Spleen (tissue), 11 donors: ENCODE data around the gene PTPRA. TPM values are rescaled to one million over a fixed set of nuclear protein-coding genes. Genes with fewer than 3 reads are reported as not detected.

Experiments
- DNase-seq: peaks from one replicate; pipeline ENCODE4 v3.0.0-alpha.2; 2020
- H3K27ac ChIP-seq, 8 donors: fragments of 200-600 bp; sonication (generic) in 7 of 8; 1 replicate in 4 of 8; 2 replicates in 4 of 8; pipeline versions ENCODE4 v1.5.0 to v1.8.0; 2016 to 2021; ENCODE audit warnings: inconsistent platforms in 4 of 8, mild to moderate bottlenecking in 4 of 8, moderate library complexity in 1 of 8
- H3K27me3 ChIP-seq, 7 donors: fragments of 200-600 bp; sonication (generic) in 6 of 7; replicated peaks in 1 of 7; 1 replicate in 4 of 7; 2 replicates in 3 of 7; pipeline versions ENCODE4 v1.5.0 to v1.8.0; 2016 to 2021; ENCODE audit warnings: inconsistent platforms in 3 of 7, mild to moderate bottlenecking in 1 of 7
- H3K36me3 ChIP-seq, 6 donors: fragments of 200-600 bp; sonication (generic) in 5 of 6; 1 replicate in 4 of 6; 2 replicates in 2 of 6; pipeline versions ENCODE4 v1.5.0 to v1.8.0; 2016 to 2021; ENCODE audit warnings: inconsistent platforms in 2 of 6
- H3K4me1 ChIP-seq, 6 donors: fragments of 200-600 bp; sonication (generic) in 5 of 6; 1 replicate in 3 of 6; 2 replicates in 3 of 6; pipeline versions ENCODE4 v1.5.0 to v1.8.0; 2016 to 2021; ENCODE audit warnings: inconsistent platforms in 3 of 6
- H3K4me3 ChIP-seq, 8 donors: fragments of 200-600 bp; sonication (generic) in 7 of 8; 1 replicate in 4 of 8; 2 replicates in 4 of 8; pipeline versions ENCODE4 v1.5.0 to v1.8.0; 2016 to 2021; ENCODE audit warnings: inconsistent platforms in 4 of 8, mild to moderate bottlenecking in 4 of 8, moderate library complexity in 2 of 8
- H3K9me3 ChIP-seq, 8 donors: fragments of 200-600 bp; sonication (generic) in 7 of 8; 1 replicate in 4 of 8; 2 replicates in 4 of 8; pipeline versions ENCODE4 v1.5.0 to v1.8.0; 2016 to 2021; ENCODE audit warnings: inconsistent platforms in 4 of 8
- POLR2A ChIP-seq, 3 donors: fragments of 450-650 bp; IDR thresholded peaks; one replicate each; pipeline ENCODE4 v1.5.1; 2017; ENCODE audit warnings: antibody characterized with exemption in 3 of 3, mild to moderate bottlenecking in 1 of 3
- POLR2AphosphoS5 ChIP-seq, 3 donors: sonication (generic); formaldehyde crosslinking; IDR thresholded peaks; one replicate each; pipeline ENCODE4 v1.5.1; 2017; ENCODE audit warnings: antibody characterized with exemption in 3 of 3
- WGBS, 5 donors: extraction: QIAGEN DNeasy Blood & Tissue Kit in 3 of 5; methylation state at CpG; one replicate each; pipeline versions ENCODE4 v1.1.5 to v1.1.7; 2013 to 2018; 5-methylcytosine and 5-hydroxymethylcytosine counted together
- intact Hi-C: fragments of 100-400 bp; cut with DNase I; formaldehyde crosslinking; loops from one replicate; pipeline ENCODE4 v1.15.0; 2023; ENCODE audit warnings: low total_unique reads
- polyA plus RNA-seq, 3 donors: library from polyadenylated mRNA; stranded (reverse); fragments of 200-250 nt; gene quantifications; one replicate each; pipeline ENCODE4 v1.2.1, GENCODE V29; 2013
- total RNA-seq, 7 donors: library from RNA; depleted of rRNA in 3 of 7; stranded (reverse); fragments of >200 nt in 3 of 7; fragmentation: NEBNext Ultra II Directional in 4 of 7; extraction: Animal tissue kit (Norgen Biotek cat#: 25700) in 4 of 7; gene quantifications; one replicate each; pipeline versions ENCODE4 v1.1.0 to v1.2.1, GENCODE V29; 2016 to 2021
- TF ChIP-seq, protein P1 (sequence below), 11 experiments: fragments of 200-600 bp in 7 of 11; fragments of 450-650 bp in 4 of 11; sonication (generic) in 4 of 11; IDR thresholded peaks in 8 of 11; conservative IDR thresholded peaks in 3 of 11; 1 replicate in 7 of 11; 2 replicates in 4 of 11; pipeline versions ENCODE4 v1.4.0 to v1.8.0; 2016 to 2021; ENCODE audit warnings: antibody characterized with exemption in 11 of 11, inconsistent platforms in 4 of 11, mild to moderate bottlenecking in 1 of 11
- donor health status: healthy with polysubstance abuse.
- donor health status: DM: no; HTN: no; CAD: no; lungs with moderate emphysema.
- donor health status: DM: no; HTN: no; CAD: no.
- donor health status: Bipolar disorder and iron deficiency.
- donor health status: healthy.
- donor health status: DM: no; HTN: no; CAD: no.
- donor health status: DM: yes; HTN: yes; CAD: no.

Gene PTPRA
- total and polyA plus RNA-seq, 10 donors: 15.3 to 65.5 (median 52.4) TPM

DNA sequence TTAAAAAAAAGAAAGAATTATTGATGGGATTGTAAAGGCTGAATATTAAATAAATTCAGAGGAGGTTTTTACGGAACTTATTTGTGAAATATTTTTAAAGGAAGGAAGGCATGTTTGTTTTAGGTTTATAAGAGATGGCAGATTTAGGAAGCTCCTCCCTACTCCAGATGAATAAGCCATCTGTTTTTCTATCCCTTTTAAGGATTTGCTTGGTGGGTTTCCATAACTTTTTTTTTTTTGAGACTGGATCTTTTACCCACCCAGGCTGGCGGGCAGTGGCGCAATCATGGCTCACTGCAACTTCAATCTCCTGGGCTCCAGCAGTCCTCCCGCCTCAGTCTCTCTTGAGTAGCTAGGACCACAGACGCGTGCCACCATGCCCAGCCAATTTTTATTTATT is 30.4 kb downstream of the PTPRA start:
- no peak for DNase-seq
- no peak overlapping the region for H3K4me3 ChIP-seq
- H3K36me3 ChIP-seq: no peaks in the 10 kb centered on the region
- H3K9me3 ChIP-seq: no peaks in the 10 kb centered on the region
- intact Hi-C loops: no loop called here
- 87 to 99% (median 97%) methylated on average over 6 of the region's 6 CpGs for WGBS, 5 donors
- H3K27ac ChIP-seq: no peak overlapping the region
- TF ChIP-seq, protein P1, sequence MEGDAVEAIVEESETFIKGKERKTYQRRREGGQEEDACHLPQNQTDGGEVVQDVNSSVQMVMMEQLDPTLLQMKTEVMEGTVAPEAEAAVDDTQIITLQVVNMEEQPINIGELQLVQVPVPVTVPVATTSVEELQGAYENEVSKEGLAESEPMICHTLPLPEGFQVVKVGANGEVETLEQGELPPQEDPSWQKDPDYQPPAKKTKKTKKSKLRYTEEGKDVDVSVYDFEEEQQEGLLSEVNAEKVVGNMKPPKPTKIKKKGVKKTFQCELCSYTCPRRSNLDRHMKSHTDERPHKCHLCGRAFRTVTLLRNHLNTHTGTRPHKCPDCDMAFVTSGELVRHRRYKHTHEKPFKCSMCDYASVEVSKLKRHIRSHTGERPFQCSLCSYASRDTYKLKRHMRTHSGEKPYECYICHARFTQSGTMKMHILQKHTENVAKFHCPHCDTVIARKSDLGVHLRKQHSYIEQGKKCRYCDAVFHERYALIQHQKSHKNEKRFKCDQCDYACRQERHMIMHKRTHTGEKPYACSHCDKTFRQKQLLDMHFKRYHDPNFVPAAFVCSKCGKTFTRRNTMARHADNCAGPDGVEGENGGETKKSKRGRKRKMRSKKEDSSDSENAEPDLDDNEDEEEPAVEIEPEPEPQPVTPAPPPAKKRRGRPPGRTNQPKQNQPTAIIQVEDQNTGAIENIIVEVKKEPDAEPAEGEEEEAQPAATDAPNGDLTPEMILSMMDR (IDR thresholded peaks at IDR 0.05 in 8 of 11, conservative IDR thresholded peaks at IDR 0.05 in 3 of 11): no peak
- TF ChIP-seq POLR2A (IDR thresholded peaks at IDR 0.05) (no peak), POLR2AphosphoS5 (IDR thresholded peaks at IDR 0.05) (no peak)
- H3K4me1 ChIP-seq: peaks cover 0 to 56% (median 33%) of the 10 kb centered on the region in 6 donors
- no peaks in the 10 kb centered on the region for H3K27me3 ChIP-seq

DNA sequence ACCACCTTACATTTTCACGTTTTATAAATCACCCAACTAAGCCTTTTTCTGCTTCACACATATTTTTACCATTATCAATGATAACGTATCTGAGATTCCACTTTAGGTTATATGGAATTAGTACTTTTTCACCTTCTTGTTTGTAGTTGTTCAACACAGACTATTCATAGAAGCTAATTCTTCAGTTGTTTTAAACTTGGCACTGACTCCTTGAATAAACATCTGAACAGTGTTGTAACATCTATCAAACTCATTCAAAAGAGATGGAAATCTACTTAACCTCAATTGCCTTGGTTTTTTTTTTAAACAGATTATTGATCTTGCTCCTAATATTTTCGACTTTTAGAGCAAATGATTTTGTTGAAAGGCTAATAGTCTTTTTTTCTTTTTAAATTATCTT is 34.2 kb downstream of the PTPRA start:
- DNase-seq: no peak
- no peak overlapping the region for H3K4me3 ChIP-seq
- H3K4me1 ChIP-seq: peaks cover 0 to 18% (median 0%) of the 10 kb centered on the region in 6 donors
- no peak for TF ChIP-seq POLR2AphosphoS5 (IDR thresholded peaks at IDR 0.05)
- TF ChIP-seq POLR2A (IDR thresholded peaks at IDR 0.05): no peak
- TF ChIP-seq, protein P1 (IDR thresholded peaks at IDR 0.05 in 8 of 11, conservative IDR thresholded peaks at IDR 0.05 in 3 of 11): no peak
- intact Hi-C loops: no loop called here
- 88 to 95% (median 91%) methylated on average over 3 of the region's 3 CpGs for WGBS, 5 donors
- H3K9me3 ChIP-seq: no peaks in the 10 kb centered on the region
- peaks cover 0 to 5% (median 0%) of the 10 kb centered on the region in 6 donors for H3K36me3 ChIP-seq
- no peak overlapping the region for H3K27ac ChIP-seq
- no peaks in the 10 kb centered on the region for H3K27me3 ChIP-seq

DNA sequence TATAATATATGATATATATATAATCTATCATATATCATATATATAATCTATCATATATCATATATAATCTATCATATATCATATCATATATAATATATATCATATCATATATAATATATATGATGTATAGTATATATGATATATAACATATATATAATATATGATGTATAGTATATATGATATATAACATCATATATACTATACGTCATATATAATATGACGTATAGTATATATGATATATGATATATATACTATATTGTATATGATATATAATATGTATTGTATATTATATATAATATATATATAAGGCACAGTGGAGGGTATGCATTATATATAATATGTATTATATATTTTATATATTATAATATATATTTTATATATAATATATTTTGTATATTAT is 36.7 kb downstream of the PTPRA start:
- Histone ChIP-seq H3K27ac (no peak overlapping the region), H3K4me3 (no peak overlapping the region), H3K36me3 (peaks cover 0 to 5% (median 0%) of the 10 kb centered on the region in 6 donors), H3K4me1 (peaks cover 0 to 7% (median 0%) of the 10 kb centered on the region in 6 donors), H3K9me3 (no peaks in the 10 kb centered on the region), H3K27me3 (no peaks in the 10 kb centered on the region)
- no peak for DNase-seq
- WGBS, 5 donors: 96 to 100% (median 99%) methylated on average over 2 of the region's 2 CpGs
- no peak for TF ChIP-seq POLR2A (IDR thresholded peaks at IDR 0.05)
- TF ChIP-seq POLR2AphosphoS5 (IDR thresholded peaks at IDR 0.05): no peak
- TF ChIP-seq, protein P1 (IDR thresholded peaks at IDR 0.05 in 8 of 11, conservative IDR thresholded peaks at IDR 0.05 in 3 of 11): no peak
- intact Hi-C loops: no loop called here

DNA sequence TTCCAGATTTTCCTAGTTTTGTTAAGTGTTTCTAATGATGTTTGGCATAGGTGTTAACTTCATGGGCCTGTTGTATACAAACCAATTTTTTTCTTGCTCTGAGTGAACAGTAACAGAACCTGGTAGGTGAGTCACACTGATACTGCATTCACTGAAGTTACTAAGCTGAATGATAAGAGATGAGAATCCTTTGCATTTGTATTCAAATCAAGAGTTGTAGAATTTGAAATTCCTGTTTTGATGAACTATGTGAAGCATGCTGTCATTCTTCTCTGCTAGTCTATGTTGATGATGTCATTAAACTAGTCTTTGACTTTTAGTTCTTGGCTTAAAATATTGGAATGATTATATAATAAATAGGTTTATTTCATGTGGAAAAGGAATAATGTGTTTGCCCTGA is 37.9 kb downstream of the PTPRA start:
- H3K27ac ChIP-seq: no peak overlapping the region
- no peaks in the 10 kb centered on the region for H3K9me3 ChIP-seq
- intact Hi-C loops: no loop called here
- no peak overlapping the region for H3K4me3 ChIP-seq
- peaks cover 0 to 13% (median 0%) of the 10 kb centered on the region in 6 donors for H3K4me1 ChIP-seq
- no peak for DNase-seq
- peaks cover 0 to 5% (median 0%) of the 10 kb centered on the region in 6 donors for H3K36me3 ChIP-seq
- no peaks in the 10 kb centered on the region for H3K27me3 ChIP-seq
- no peak for TF ChIP-seq POLR2AphosphoS5 (IDR thresholded peaks at IDR 0.05)
- no peak for TF ChIP-seq POLR2A (IDR thresholded peaks at IDR 0.05)
- TF ChIP-seq, protein P1 (IDR thresholded peaks at IDR 0.05 in 8 of 11, conservative IDR thresholded peaks at IDR 0.05 in 3 of 11): no peak
